Fibroblast of lung (primary cell): ENCODE data around the gene CHRM5. TPM values are rescaled to one million over a fixed set of nuclear protein-coding genes. Genes with fewer than 3 reads are reported as not detected.

Source experiments
- DNase-seq, 2 donors: peaks; one replicate each; pipeline versions ENCODE4 v3.0.0 to v3.0.0-alpha.2; 2010; ENCODE audit warnings: low read depth in 2 of 2
- H2AFZ ChIP-seq: 2 replicates; pipeline ENCODE4 v1.5.1; 2012; ENCODE audit warnings: low read length, control low read depth, inconsistent platforms
- H3K27ac ChIP-seq: 2 replicates; pipeline ENCODE4 v1.5.1; 2011; ENCODE audit warnings: low read length, control low read depth; ENCODE audit not compliant: insufficient read depth
- H3K27me3 ChIP-seq: 2 replicates; pipeline ENCODE4 v1.5.1; 2011; ENCODE audit warnings: mild to moderate bottlenecking, low read length; ENCODE audit not compliant: control insufficient read depth, insufficient read depth
- H3K36me3 ChIP-seq: 2 replicates; pipeline ENCODE4 v1.5.1; 2011; ENCODE audit warnings: low read length; ENCODE audit not compliant: control insufficient read depth, insufficient read depth
- H3K4me1 ChIP-seq: 2 replicates; pipeline ENCODE4 v1.5.1; 2011; ENCODE audit warnings: low read length; ENCODE audit not compliant: control insufficient read depth, insufficient read depth; ENCODE audit errors: extremely low read depth
- H3K4me2 ChIP-seq: 2 replicates; pipeline ENCODE4 v1.5.1; 2011; ENCODE audit warnings: low read length, control low read depth; ENCODE audit not compliant: insufficient read depth; ENCODE audit errors: extremely low read depth
- H3K4me3 ChIP-seq, 4 experiments: fragments of 200-600 bp in 1 of 4; sonication (generic) in 1 of 4; replicated peaks in 1 of 4; 2 replicates each; pipeline ENCODE4 v1.5.1; 2011 to 2016; ENCODE audit warnings: low read length in 4 of 4, low read depth in 3 of 4, mild to moderate bottlenecking in 3 of 4, control low read depth in 2 of 4, inconsistent platforms in 1 of 4, mixed read lengths in 1 of 4; ENCODE audit not compliant: insufficient read depth in 1 of 4; ENCODE audit errors: control extremely low read depth in 1 of 4
- H3K79me2 ChIP-seq: 2 replicates; pipeline ENCODE4 v1.5.1; 2012; ENCODE audit warnings: mild to moderate bottlenecking, low read length, inconsistent platforms; ENCODE audit not compliant: control insufficient read depth, insufficient read depth
- H3K9ac ChIP-seq: 2 replicates; pipeline ENCODE4 v1.5.1; 2011; ENCODE audit warnings: mild to moderate bottlenecking, low read length, control low read depth; ENCODE audit not compliant: insufficient read depth
- H3K9me3 ChIP-seq: 2 replicates; pipeline ENCODE4 v1.5.1; 2012; ENCODE audit warnings: low read depth, low read length; ENCODE audit not compliant: control insufficient read depth, insufficient read depth
- H4K20me1 ChIP-seq: 2 replicates; pipeline ENCODE4 v1.5.1; 2011; ENCODE audit warnings: low read length; ENCODE audit not compliant: control insufficient read depth, insufficient read depth; ENCODE audit errors: extremely low read depth
- CTCF ChIP-seq, 2 donors: IDR thresholded peaks in 1 of 2; conservative IDR thresholded peaks in 1 of 2; 1 replicate in 1 of 2; 2 replicates in 1 of 2; pipeline ENCODE4 v1.5.1; 2011 to 2012; ENCODE audit warnings: low read length in 2 of 2, control low read depth in 1 of 2, inconsistent platforms in 1 of 2, low read depth in 1 of 2, mild to moderate bottlenecking in 1 of 2
- EZH2 ChIP-seq: IDR thresholded peaks from 2 replicates; pipeline ENCODE4 v1.5.1; 2012; ENCODE audit warnings: low read length, control low read depth, mild to moderate bottlenecking; ENCODE audit errors: missing control alignments
- polyA plus RNA-seq, 2 donors: library from polyadenylated mRNA; depleted of rRNA in 1 of 2; stranded (reverse) in 1 of 2; unstranded in 1 of 2; fragments of >200 nt; gene quantifications; 2 replicates each; pipeline ENCODE4 v1.2.1, GENCODE V29; 2011 to 2012; ENCODE audit warnings: missing spikeins in 1 of 2
- total RNA-seq: library from RNA; depleted of rRNA; stranded (reverse); fragments of >200 nt; gene quantifications from 2 replicates; pipeline ENCODE4 v1.2.1, GENCODE V29; 2014

Gene CHRM5
- total and polyA plus RNA-seq, 2 donors (not counting 1 experiment from before 2014, with no cell fraction given) = 0.03 TPM; not detected in 1

- Histone ChIP-seq H4K20me1 (no peaks in the 10 kb centered on the region), H3K9me3 (no peaks in the 10 kb centered on the region), H2AFZ (no peak overlapping the region), H3K27me3 (no peaks in the 10 kb centered on the region), H3K4me2 (no peak overlapping the region), H3K9ac (no peak overlapping the region), H3K27ac (no peak overlapping the region), H3K4me1 (no peaks in the 10 kb centered on the region), H3K36me3 (no peaks in the 10 kb centered on the region), H3K79me2 (no peaks in the 10 kb centered on the region), H3K4me3 (no peak overlapping the region)
- TF ChIP-seq EZH2 = no peak
- no peak for TF ChIP-seq CTCF (conservative IDR thresholded peaks at IDR 0.05 in 1 of 2, IDR thresholded peaks at IDR 0.05 in 1 of 2; ENCODE audit: low read depth in 1 of 2, low read length in 2 of 2)
- no peak for DNase-seq
These were observed 33.2 kb downstream of the CHRM5 start for GRCh38 chr15:34001536-34001935.

- H3K9ac ChIP-seq = no peak overlapping the region
- H3K79me2 ChIP-seq = no peaks in the 10 kb centered on the region
- H3K36me3 ChIP-seq = no peaks in the 10 kb centered on the region
- H3K4me3 ChIP-seq = no peak overlapping the region
- H3K9me3 ChIP-seq = no peaks in the 10 kb centered on the region
- no peak overlapping the region for H3K27ac ChIP-seq
- H4K20me1 ChIP-seq = no peaks in the 10 kb centered on the region
- H2AFZ ChIP-seq = no peak overlapping the region
- no peak overlapping the region for H3K4me2 ChIP-seq
- TF ChIP-seq CTCF (conservative IDR thresholded peaks at IDR 0.05 in 1 of 2, IDR thresholded peaks at IDR 0.05 in 1 of 2; ENCODE audit: low read depth in 1 of 2, low read length in 2 of 2) (no peak), EZH2 (no peak)
- H3K4me1 ChIP-seq = no peaks in the 10 kb centered on the region
- no peaks in the 10 kb centered on the region for H3K27me3 ChIP-seq
- no peak for DNase-seq
These were observed 38.1 kb downstream of the CHRM5 start for GRCh38 chr15:34006381-34006780.

- no peaks in the 10 kb centered on the region for H3K9me3 ChIP-seq
- H3K36me3 ChIP-seq = no peaks in the 10 kb centered on the region
- H3K27ac ChIP-seq = no peak overlapping the region
- no peak for TF ChIP-seq EZH2
- TF ChIP-seq CTCF (conservative IDR thresholded peaks at IDR 0.05 in 1 of 2, IDR thresholded peaks at IDR 0.05 in 1 of 2; ENCODE audit: low read depth in 1 of 2, low read length in 2 of 2) = no peak
- H3K27me3 ChIP-seq = no peaks in the 10 kb centered on the region
- no peak overlapping the region for H3K4me3 ChIP-seq
- no peak for DNase-seq
- H2AFZ ChIP-seq = no peak overlapping the region
- H3K4me2 ChIP-seq = no peak overlapping the region
- H3K79me2 ChIP-seq = no peaks in the 10 kb centered on the region
- H3K9ac ChIP-seq = no peak overlapping the region
- H3K4me1 ChIP-seq = no peaks in the 10 kb centered on the region
- no peaks in the 10 kb centered on the region for H4K20me1 ChIP-seq
These were observed 41.4 kb downstream of the CHRM5 start for GRCh38 chr15:34009656-34010055.
